GM12891 (cell line): ENCODE results near the gene RPL36AL. TPM values are rescaled to one million over a fixed set of nuclear protein-coding genes. Genes with fewer than 3 reads are reported as not detected.
"Not testable (repeated sequence)": the region's sequence is repeated elsewhere in the genome, so short reads cannot be mapped to it uniquely, and the experiment has no call there.

Experiments
- DNase-seq: peaks from one replicate; pipeline ENCODE4 v3.0.0; 2011; ENCODE audit warnings: low spot score; ENCODE audit not compliant: insufficient read length
- FAIRE-seq: peaks from 2 replicates; lab custom pipeline; 2011; peaks lifted over from hg19 to GRCh38; lab: Jason Lieb, UNC
- PAX5 ChIP-seq: IDR thresholded peaks from 2 replicates; pipeline ENCODE4 v1.6.1; 2011; ENCODE audit warnings: low read length, moderate library complexity, mild to moderate bottlenecking; ENCODE audit not compliant: insufficient read depth, severe bottlenecking
- POLR2A ChIP-seq: IDR thresholded peaks from 2 replicates; pipeline ENCODE4 v1.6.1; 2011; ENCODE audit warnings: low read depth, low read length, control low read depth
- POLR2AphosphoS5 ChIP-seq: IDR thresholded peaks from 2 replicates; pipeline ENCODE4 v1.6.1; 2011; ENCODE audit warnings: low read depth, low read length, control low read depth
- POU2F2 ChIP-seq: IDR thresholded peaks from 2 replicates; pipeline ENCODE4 v1.6.1; 2011; ENCODE audit warnings: low read depth, mild to moderate bottlenecking, control low read depth, low read length, moderate library complexity
- SPI1 ChIP-seq: IDR thresholded peaks from 2 replicates; pipeline ENCODE4 v1.6.1; 2011; ENCODE audit warnings: low read depth, low read length, control low read depth
- TAF1 ChIP-seq: IDR thresholded peaks from 2 replicates; pipeline ENCODE4 v1.6.1; 2011; ENCODE audit warnings: low read depth, low read length, control low read depth
- polyA plus RNA-seq: library from polyadenylated mRNA; unstranded; fragments of >200 nt; gene quantifications from one replicate; pipeline ENCODE4 v1.2.1, GENCODE V29; 2012; ENCODE audit warnings: low read depth, missing spikeins, inconsistent platforms; ENCODE audit not compliant: missing spikeins

The RPL36AL gene
- polyA plus RNA-seq: 690 TPM

DNA sequence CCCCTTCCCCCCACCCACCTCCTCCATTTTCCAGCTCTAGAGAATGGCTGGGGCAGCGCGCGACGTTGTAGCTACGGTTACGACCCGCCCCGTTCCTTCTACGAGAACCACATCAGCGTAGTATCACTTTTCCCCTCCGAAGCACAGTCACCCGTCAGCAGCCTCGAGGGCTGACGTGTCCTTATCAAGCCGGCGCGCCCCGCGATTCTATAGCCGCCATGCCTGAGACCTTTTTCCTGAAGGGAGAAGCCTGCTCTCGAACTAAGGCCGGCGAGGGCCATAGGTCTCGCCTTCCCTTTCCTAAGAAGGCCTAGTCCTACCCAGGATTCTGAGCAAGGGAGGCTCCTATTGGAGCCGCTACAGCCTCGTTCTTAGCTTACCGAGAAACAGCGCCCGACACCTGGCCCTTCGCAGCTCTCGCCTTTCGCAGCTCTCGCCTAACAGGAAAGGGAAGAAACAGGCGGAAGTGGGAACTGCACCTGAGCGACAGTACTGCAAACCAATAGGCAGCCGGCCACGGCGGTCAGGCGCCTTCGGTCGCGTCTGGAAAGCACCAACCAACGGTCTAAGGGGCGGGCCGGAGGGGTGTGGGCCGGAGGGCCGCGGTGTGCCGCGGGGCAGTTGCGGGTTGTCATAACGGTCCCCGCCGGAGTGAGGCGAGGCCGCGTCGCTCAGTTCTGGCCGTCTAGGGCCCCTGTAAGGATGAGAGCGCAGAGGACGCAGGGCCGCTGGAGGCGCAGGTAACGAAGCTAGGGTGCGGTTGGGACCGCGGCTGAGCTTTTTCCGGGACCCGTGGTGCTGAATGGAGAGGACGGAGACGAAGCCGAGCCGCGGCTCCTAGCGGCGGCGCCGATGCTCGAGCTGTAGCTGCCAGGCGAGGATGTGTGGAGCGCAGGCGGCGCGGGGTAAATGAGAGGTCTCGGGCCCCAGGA lies at the start of gene RPL36AL, which contains the start of gene MGAT2:
RPL36AL (minus strand) TSS at position 445 of the 932 bp plus-strand sequence. CDS start 1,522 bp downstream, outside the sequence.
MGAT2 (plus strand) TSS at position 618 of the 932 bp plus-strand sequence. CDS start 470 bp downstream, outside the sequence.
- FAIRE-seq (peak; percentile 95), DNase-seq (peak; percentile 90)
- TF ChIP-seq POLR2AphosphoS5: peak; percentile 97
- peak; percentile 80 for TF ChIP-seq SPI1
- TF ChIP-seq TAF1: peak; percentile 96
- no peak for TF ChIP-seq PAX5
- TF ChIP-seq POU2F2: peak; percentile 54; the same call in 1 of the 2 replicates
- peak; percentile 96 for TF ChIP-seq POLR2A

- TF ChIP-seq PAX5 (no peak), SPI1 (no peak), TAF1 (no peak), POU2F2 (no peak), POLR2A (no peak), POLR2AphosphoS5 (no peak)
- no peak for FAIRE-seq
- DNase-seq: no peak
Observed at GRCh38 chr14:49659526-49660455, 39.4 kb upstream of the RPL36AL start.

DNA sequence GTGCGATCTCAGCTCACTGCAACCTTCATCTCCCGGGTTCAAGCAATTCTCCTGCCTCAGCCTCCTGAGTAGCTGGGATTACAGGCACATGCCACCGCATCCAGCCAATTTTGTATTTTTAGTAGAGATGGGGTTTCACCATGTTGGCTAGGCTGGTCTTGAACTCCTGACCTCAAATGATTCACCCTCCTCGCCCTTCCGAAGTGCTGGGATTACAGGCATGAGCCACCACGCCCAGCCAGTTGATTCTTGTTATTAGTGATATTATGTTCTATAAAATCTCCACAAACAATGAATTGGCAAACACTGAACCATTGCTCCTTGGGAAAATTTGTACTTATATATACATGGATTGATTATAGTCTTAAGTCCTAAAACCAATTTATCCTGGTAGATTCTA lies 37.1 kb upstream of the RPL36AL start:
- FAIRE-seq, DNase-seq: not testable (repeated sequence)

DNA sequence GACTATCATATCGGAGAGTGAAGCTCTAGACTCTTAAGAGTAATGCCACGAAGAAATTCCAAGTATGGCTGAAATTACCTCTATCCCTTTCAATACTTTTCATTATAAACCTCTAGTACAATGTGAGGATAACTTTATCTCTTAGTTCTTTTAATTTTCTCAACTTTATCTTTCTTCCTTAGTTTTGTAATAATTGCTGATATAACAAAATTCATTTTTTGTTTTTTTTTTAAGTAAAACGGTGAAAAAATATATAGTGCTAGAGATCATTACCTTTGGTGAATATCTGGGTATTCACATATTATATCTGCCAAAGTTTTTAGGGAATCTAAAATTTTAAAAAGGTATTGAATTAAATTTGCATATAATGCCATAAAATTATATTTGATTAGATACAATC lies 34.1 kb upstream of the RPL36AL start:
- TF ChIP-seq POU2F2: no peak
- TF ChIP-seq POLR2AphosphoS5: no peak
- TF ChIP-seq POLR2A: no peak
- TF ChIP-seq PAX5: no peak
- no peak for TF ChIP-seq SPI1
- TF ChIP-seq TAF1: no peak
- FAIRE-seq (no peak), DNase-seq (no peak)

- TF ChIP-seq TAF1 (no peak), POU2F2 (no peak), POLR2A (no peak), POLR2AphosphoS5 (no peak), SPI1 (no peak), PAX5 (no peak)
- FAIRE-seq: no peak
- no peak for DNase-seq
Observed at GRCh38 chr14:49653508-49653907, 33.1 kb upstream of the RPL36AL start.

DNA sequence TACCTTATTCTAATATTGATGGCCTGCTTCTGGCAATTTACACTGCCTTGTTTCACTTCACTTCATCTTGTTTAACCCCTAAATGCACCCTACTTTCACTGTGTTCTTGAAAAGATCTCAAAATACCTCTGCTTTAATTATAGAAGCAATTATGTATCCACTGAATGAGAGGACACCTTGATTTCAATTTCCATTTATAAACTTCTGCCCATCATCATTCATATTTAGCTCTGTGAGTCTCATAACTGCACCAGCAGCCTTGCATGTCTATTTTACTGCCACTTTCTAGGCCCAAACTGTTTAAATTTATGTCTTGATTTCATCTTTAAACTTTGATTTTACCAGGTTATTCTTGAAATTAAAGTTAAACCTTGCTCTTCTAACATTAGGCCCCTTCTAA lies 21.7 kb upstream of the RPL36AL start:
- FAIRE-seq: no peak
- no peak for DNase-seq
- no peak for TF ChIP-seq SPI1
- TF ChIP-seq POLR2A: no peak
- no peak for TF ChIP-seq TAF1
- no peak for TF ChIP-seq POLR2AphosphoS5
- TF ChIP-seq POU2F2: no peak
- TF ChIP-seq PAX5: no peak

GRCh38 chr14:49641697-49642129 lies 21.3 kb upstream of the RPL36AL start:
- peak; percentile 69 for FAIRE-seq

DNA sequence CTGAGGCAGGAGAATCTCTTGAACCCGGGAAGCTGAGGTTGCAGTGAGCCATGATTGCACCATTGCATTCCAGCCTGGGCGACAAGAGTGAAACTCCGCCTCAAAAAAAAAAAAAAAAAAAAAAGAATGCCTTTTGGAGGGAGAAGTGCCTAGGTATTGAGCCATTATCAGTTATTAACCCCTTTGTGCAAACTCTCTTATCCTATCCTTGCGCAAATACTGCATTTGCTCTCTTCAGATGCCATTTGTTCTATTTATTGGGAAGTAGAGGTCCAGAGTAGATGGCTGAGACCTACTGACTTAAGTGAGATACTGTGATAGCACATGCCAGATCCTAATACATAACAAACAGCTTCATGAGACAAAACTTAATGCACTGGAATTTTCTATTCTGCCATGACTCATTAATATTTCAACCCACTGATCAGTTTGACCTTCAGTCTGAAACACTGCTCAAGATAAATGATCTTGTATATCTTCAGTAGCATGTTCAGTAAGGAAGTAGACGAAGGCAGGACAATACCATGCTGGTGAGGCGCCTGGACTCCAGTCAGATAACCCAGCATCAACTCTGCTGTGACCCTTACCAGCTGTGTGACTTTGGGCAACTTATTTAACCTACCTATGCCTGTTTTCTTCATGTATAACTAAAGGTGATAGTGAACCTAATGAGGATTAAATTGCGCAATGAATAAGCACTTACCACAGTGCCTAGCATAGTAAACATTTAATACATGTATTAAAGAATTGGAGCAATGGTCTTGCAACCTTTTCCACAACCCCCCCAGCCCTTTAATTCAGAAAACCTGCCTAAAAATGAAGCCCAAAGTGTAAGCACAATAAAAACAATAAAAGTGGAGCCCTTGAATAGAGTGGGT lies 20.4 kb upstream of the RPL36AL start:
- FAIRE-seq: no peak
- no peak for DNase-seq
- no peak for TF ChIP-seq POLR2AphosphoS5
- TF ChIP-seq PAX5: no peak
- no peak for TF ChIP-seq POLR2A
- TF ChIP-seq TAF1: no peak
- no peak for TF ChIP-seq SPI1
- no peak for TF ChIP-seq POU2F2

More at GRCh38 chr14:49641697-49642129, 21.3 kb upstream of the RPL36AL start:
- no peak for DNase-seq
- TF ChIP-seq TAF1 (no peak), PAX5 (no peak), POU2F2 (no peak), POLR2AphosphoS5 (no peak), SPI1 (no peak), POLR2A (no peak)

- DNase-seq (no peak), FAIRE-seq (no peak)
- TF ChIP-seq TAF1: no peak
- TF ChIP-seq SPI1: no peak
- no peak for TF ChIP-seq POLR2A
- TF ChIP-seq PAX5: no peak
- TF ChIP-seq POLR2AphosphoS5: no peak
Observed at GRCh38 chr14:49637534-49638078, 17.2 kb upstream of the RPL36AL start.
